ENCODE results near the gene ECHDC3. TPM values are rescaled to one million over a fixed set of nuclear protein-coding genes. Genes with fewer than 3 reads are reported as not detected.

Gene ECHDC3
- total RNA-seq, 1 experiment from 2014 or later, result 13.0 TPM

DNA sequence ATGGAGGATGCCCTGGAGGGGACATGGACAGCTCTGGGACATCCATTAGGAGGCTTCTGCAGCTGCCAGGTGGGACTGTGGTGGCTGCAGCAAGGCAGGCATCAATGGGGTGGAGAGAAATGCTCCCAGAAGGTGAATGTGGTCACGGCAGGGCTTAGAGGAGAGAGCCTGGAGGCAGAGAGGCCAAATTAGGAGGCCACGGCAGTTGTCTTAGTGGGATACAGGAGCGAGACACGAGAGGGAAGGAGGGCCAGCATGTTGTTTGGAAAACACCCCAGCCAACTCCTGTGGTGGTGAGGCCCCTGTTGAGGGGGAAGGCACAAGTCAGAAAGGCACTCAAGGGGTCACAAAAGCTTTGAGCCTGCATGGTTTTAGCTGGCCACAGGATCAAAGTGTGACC lies 14.6 kb upstream of the ECHDC3 start:
- ChIA-PET POLR2A (no interaction called here), RAD21 (ENCODE audit: low non-redundant PET in 1 of 2, low total read pairs in 2 of 2, uncharacterized antibody in 2 of 2, unreplicated experiment in 2 of 2) (interaction anchor here in 1 of 2 experiments (0.6 kb wide), 1 partner anchor 303 kb away, joined by 4 read pairs; no protein-coding TSS in a partner anchor)

More for the DNA sequence above, 14.6 kb upstream of the ECHDC3 start:
- Histone ChIP-seq H3K9me3 (ENCODE audit: control insufficient read depth in 1 of 2, insufficient read depth in 1 of 2, low read depth in 1 of 2, low read length in 2 of 2) (peaks cover 0 to 3% of the 10 kb centered on the region in 2 experiments; a peak in 2 of 4 replicates), H4K20me1 (ENCODE audit: insufficient read depth) (no peaks in the 10 kb centered on the region), H3K36me3 (ENCODE audit: control insufficient read depth in 1 of 2, insufficient read depth in 2 of 2, low read length in 2 of 2) (no peaks in the 10 kb centered on the region), H3K4me2 (ENCODE audit: low read length) (no peak overlapping the region), H3K4me3 (replicated peaks in 1 of 2; ENCODE audit: low read depth in 1 of 2, low read length in 2 of 2) (no peak overlapping the region), H2AFZ (ENCODE audit: low read depth, low read length, poor library complexity, severe bottlenecking) (no peak overlapping the region), H3K9me2 (ENCODE audit: insufficient read depth) (no peaks in the 10 kb centered on the region), H3K27ac (ENCODE audit: low read depth, low read length) (no peak overlapping the region), H3K27me3 (ENCODE audit: insufficient read depth, low read length) (no peaks in the 10 kb centered on the region), H3K4me1 (ENCODE audit: control insufficient read depth in 1 of 2, insufficient read depth in 2 of 2, low read length in 2 of 2) (no peaks in the 10 kb centered on the region), H3K9ac (ENCODE audit: low read length) (no peak overlapping the region), H3K79me2 (ENCODE audit: insufficient read depth, low read length) (no peaks in the 10 kb centered on the region)
- intact Hi-C loops (cut with micrococcal nuclease), result no loop called here
- TF ChIP-seq EZH2phosphoT487 (IDR thresholded peaks at IDR 0.05; ENCODE audit: borderline replicate concordance), result no peak
- TF ChIP-seq, protein P1, sequence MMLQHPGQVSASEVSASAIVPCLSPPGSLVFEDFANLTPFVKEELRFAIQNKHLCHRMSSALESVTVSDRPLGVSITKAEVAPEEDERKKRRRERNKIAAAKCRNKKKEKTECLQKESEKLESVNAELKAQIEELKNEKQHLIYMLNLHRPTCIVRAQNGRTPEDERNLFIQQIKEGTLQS (IDR thresholded peaks at IDR 0.05), result no peak
- TF ChIP-seq CEBPB (IDR thresholded peaks at IDR 0.05; ENCODE audit: low read depth), result no peak
- no peak for TF ChIP-seq RAD21 (IDR thresholded peaks at IDR 0.05; ENCODE audit: low read depth)
- no peak for TF ChIP-seq FOSL1 (IDR thresholded peaks at IDR 0.05; ENCODE audit: low read depth)
- TF ChIP-seq ZNF274 (IDR thresholded peaks at IDR 0.05; ENCODE audit: low read depth, low read length), result no peak
- TF ChIP-seq SP1 (IDR thresholded peaks at IDR 0.05; ENCODE audit: low read depth), result no peak
- no peak for TF ChIP-seq POLR2A (IDR thresholded peaks at IDR 0.05; ENCODE audit: borderline replicate concordance, extremely low read depth, insufficient read depth, insufficient read length)
- TF ChIP-seq, protein P2, sequence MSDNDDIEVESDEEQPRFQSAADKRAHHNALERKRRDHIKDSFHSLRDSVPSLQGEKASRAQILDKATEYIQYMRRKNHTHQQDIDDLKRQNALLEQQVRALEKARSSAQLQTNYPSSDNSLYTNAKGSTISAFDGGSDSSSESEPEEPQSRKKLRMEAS (IDR thresholded peaks at IDR 0.05), result no peak
- TF ChIP-seq, protein P3, sequence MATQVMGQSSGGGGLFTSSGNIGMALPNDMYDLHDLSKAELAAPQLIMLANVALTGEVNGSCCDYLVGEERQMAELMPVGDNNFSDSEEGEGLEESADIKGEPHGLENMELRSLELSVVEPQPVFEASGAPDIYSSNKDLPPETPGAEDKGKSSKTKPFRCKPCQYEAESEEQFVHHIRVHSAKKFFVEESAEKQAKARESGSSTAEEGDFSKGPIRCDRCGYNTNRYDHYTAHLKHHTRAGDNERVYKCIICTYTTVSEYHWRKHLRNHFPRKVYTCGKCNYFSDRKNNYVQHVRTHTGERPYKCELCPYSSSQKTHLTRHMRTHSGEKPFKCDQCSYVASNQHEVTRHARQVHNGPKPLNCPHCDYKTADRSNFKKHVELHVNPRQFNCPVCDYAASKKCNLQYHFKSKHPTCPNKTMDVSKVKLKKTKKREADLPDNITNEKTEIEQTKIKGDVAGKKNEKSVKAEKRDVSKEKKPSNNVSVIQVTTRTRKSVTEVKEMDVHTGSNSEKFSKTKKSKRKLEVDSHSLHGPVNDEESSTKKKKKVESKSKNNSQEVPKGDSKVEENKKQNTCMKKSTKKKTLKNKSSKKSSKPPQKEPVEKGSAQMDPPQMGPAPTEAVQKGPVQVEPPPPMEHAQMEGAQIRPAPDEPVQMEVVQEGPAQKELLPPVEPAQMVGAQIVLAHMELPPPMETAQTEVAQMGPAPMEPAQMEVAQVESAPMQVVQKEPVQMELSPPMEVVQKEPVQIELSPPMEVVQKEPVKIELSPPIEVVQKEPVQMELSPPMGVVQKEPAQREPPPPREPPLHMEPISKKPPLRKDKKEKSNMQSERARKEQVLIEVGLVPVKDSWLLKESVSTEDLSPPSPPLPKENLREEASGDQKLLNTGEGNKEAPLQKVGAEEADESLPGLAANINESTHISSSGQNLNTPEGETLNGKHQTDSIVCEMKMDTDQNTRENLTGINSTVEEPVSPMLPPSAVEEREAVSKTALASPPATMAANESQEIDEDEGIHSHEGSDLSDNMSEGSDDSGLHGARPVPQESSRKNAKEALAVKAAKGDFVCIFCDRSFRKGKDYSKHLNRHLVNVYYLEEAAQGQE (IDR thresholded peaks at IDR 0.05; ENCODE audit: low read depth), result no peak
- TF ChIP-seq SRF (IDR thresholded peaks at IDR 0.05; ENCODE audit: low read depth), result no peak
- no peak for TF ChIP-seq JUND (IDR thresholded peaks at IDR 0.05)
- no peak for TF ChIP-seq POLR2AphosphoS5 (IDR thresholded peaks at IDR 0.05; ENCODE audit: low read depth, low read length)
- no peak for TF ChIP-seq TCF7L2 (IDR thresholded peaks at IDR 0.05; ENCODE audit: borderline replicate concordance, extremely low read depth, insufficient read depth, insufficient read length)
- no peak for TF ChIP-seq CBX3 (IDR thresholded peaks at IDR 0.05; ENCODE audit: low read depth)
- TF ChIP-seq YY1 (IDR thresholded peaks at IDR 0.05; ENCODE audit: extremely low read depth, insufficient replicate concordance, low read depth, low read length), result no peak
- no peak for TF ChIP-seq SIN3A (IDR thresholded peaks at IDR 0.05; ENCODE audit: low read depth)
- no peak for TF ChIP-seq EGR1 (IDR thresholded peaks at IDR 0.05; ENCODE audit: low read depth)
- TF ChIP-seq, protein P4, sequence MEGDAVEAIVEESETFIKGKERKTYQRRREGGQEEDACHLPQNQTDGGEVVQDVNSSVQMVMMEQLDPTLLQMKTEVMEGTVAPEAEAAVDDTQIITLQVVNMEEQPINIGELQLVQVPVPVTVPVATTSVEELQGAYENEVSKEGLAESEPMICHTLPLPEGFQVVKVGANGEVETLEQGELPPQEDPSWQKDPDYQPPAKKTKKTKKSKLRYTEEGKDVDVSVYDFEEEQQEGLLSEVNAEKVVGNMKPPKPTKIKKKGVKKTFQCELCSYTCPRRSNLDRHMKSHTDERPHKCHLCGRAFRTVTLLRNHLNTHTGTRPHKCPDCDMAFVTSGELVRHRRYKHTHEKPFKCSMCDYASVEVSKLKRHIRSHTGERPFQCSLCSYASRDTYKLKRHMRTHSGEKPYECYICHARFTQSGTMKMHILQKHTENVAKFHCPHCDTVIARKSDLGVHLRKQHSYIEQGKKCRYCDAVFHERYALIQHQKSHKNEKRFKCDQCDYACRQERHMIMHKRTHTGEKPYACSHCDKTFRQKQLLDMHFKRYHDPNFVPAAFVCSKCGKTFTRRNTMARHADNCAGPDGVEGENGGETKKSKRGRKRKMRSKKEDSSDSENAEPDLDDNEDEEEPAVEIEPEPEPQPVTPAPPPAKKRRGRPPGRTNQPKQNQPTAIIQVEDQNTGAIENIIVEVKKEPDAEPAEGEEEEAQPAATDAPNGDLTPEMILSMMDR (IDR thresholded peaks at IDR 0.05 in 2 of 3, conservative IDR thresholded peaks at IDR 0.05 in 1 of 3; ENCODE audit: borderline replicate concordance in 1 of 3, insufficient read depth in 1 of 3, low read depth in 2 of 3, low read length in 2 of 3), result no peak
- no peak for TF ChIP-seq ELF1 (IDR thresholded peaks at IDR 0.05; ENCODE audit: borderline replicate concordance, low read depth)
- BruUV-seq (replicated peaks), result no TSS peak
- ATAC-seq (no peak), DNase-seq (ENCODE audit: low read depth, low spot score) (no peak)
- CTCF ChIA-PET, result no interaction called here
